Natural killer cell (primary cell): ENCODE measurements around the gene BRD3OS. TPM values are rescaled to one million over a fixed set of nuclear protein-coding genes. Genes with fewer than 3 reads are reported as not detected.

ENCODE experiments used
- ATAC-seq, 3 donors: fragments of 150-1000 bp in 2 of 3; fragments of 200-7000 bp in 1 of 3; cut with Tn5 transposase; 1 replicate in 1 of 3; 2 replicates in 2 of 3; pipeline ENCODE4 v1.10.0; 2021; ENCODE audit warnings: mild to moderate bottlenecking in 2 of 3, moderate library complexity in 2 of 3
- DNase-seq, 2 donors: peaks; one replicate each; pipeline versions ENCODE4 v3.0.0 to v3.0.0-alpha.2; 2013 to 2021; ENCODE audit warnings: mixed read lengths in 1 of 2
- H3K27ac ChIP-seq: one replicate; pipeline ENCODE4 v1.5.1; 2013; ENCODE audit warnings: mild to moderate bottlenecking, low read length
- H3K27me3 ChIP-seq: one replicate; pipeline ENCODE4 v1.6.1; 2013; ENCODE audit warnings: low read length; ENCODE audit not compliant: control insufficient read depth, insufficient read depth
- H3K36me3 ChIP-seq: one replicate; pipeline ENCODE4 v1.6.1; 2013; ENCODE audit warnings: low read length; ENCODE audit not compliant: control insufficient read depth, insufficient read depth
- H3K4me1 ChIP-seq: one replicate; pipeline ENCODE4 v1.6.1; 2013; ENCODE audit warnings: low read length; ENCODE audit not compliant: control insufficient read depth, insufficient read depth
- H3K4me3 ChIP-seq: one replicate; pipeline ENCODE4 v1.5.1; 2013; ENCODE audit warnings: low read length
- H3K9me3 ChIP-seq: one replicate; pipeline ENCODE4 v1.6.1; 2013; ENCODE audit warnings: low read length; ENCODE audit not compliant: control insufficient read depth, insufficient read depth
- H3K27ac Mint-ChIP-seq, 2 donors: one replicate each; pipeline ENCODE4 v1.8.0; 2022; ENCODE audit warnings: mild to moderate bottlenecking in 2 of 2, mixed read lengths in 2 of 2, moderate library complexity in 1 of 2
- H3K27me3 Mint-ChIP-seq, 2 donors: one replicate each; pipeline ENCODE4 v1.8.0; 2022; ENCODE audit warnings: low read depth in 2 of 2, mixed read lengths in 2 of 2
- H3K36me3 Mint-ChIP-seq: one replicate; pipeline ENCODE4 v1.8.0; 2022; ENCODE audit warnings: mixed read lengths
- H3K4me1 Mint-ChIP-seq, 2 donors: one replicate each; pipeline ENCODE4 v1.8.0; 2022; ENCODE audit warnings: mixed read lengths in 2 of 2
- H3K4me3 Mint-ChIP-seq: one replicate; pipeline ENCODE4 v1.8.0; 2022; ENCODE audit warnings: mild to moderate bottlenecking, moderate library complexity, mixed read lengths
- H3K9me3 Mint-ChIP-seq, 2 donors: one replicate each; pipeline ENCODE4 v1.8.0; 2022; ENCODE audit warnings: mixed read lengths in 2 of 2
- CTCF ChIP-seq: fragments of 200-600 bp; IDR thresholded peaks from one replicate; pipeline ENCODE4 v1.8.0; 2022; ENCODE audit warnings: antibody characterized with exemption
- WGBS: methylation state at CpG from one replicate; pipeline ENCODE4 v1.1.7; 2013; ENCODE audit warnings: missing lambda C conversion rate; ENCODE audit not compliant: insufficient coverage; 5-methylcytosine and 5-hydroxymethylcytosine counted together
- intact Hi-C: fragments of 100-400 bp; cut with micrococcal nuclease; formaldehyde crosslinking; loops from one replicate; pipeline ENCODE4 v1.14.2; 2022
- total RNA-seq, 4 donors: library from RNA; stranded (reverse); fragments of 120-200 nt in 1 of 4; gene quantifications; one replicate each; pipeline versions ENCODE4 v1.2.3 to v1.2.4, GENCODE V29; 2013 to 2022

The BRD3OS gene
- total RNA-seq, 3 donors from 2014 or later (not counting 1 experiment from before 2014, with no cell fraction given) = 5.5 to 6.8 (median 6.5) TPM

- no peak overlapping the region for H3K27ac Mint-ChIP-seq
- H3K4me3 ChIP-seq = no peak overlapping the region
- no peak for DNase-seq
These were observed 14.9 kb downstream of the BRD3OS start for GRCh38 chr9:134040176-134040565.

GRCh38 chr9:134040781-134041648 is 15.7 kb downstream of the BRD3OS start:
- ATAC-seq = no peak
- Mint-ChIP-seq H3K36me3 (peaks cover 8% of the 10 kb centered on the region), H3K27ac (no peak overlapping the region), H3K9me3 (no peaks in the 10 kb centered on the region), H3K27me3 (no peaks in the 10 kb centered on the region), H3K4me1 (peaks cover 0 to 10% of the 10 kb centered on the region in 2 donors), H3K4me3 (no peak overlapping the region)
- no peaks in the 10 kb centered on the region for H3K27me3 ChIP-seq
- H3K36me3 ChIP-seq = peaks cover 51% of the 10 kb centered on the region
- 94% methylated on average over 21 of the region's 21 CpGs for WGBS
- no peaks in the 10 kb centered on the region for H3K9me3 ChIP-seq
- no peaks in the 10 kb centered on the region for H3K4me1 ChIP-seq
- H3K27ac ChIP-seq = no peak overlapping the region
- no peak overlapping the region for H3K4me3 ChIP-seq
- no peak for TF ChIP-seq CTCF
- intact Hi-C loops = no loop called here
- DNase-seq = no peak

More at GRCh38 chr9:134040176-134040565, 14.9 kb downstream of the BRD3OS start:
- H3K36me3 ChIP-seq = peaks cover 52% of the 10 kb centered on the region
- H3K9me3 ChIP-seq = no peaks in the 10 kb centered on the region
- H3K27me3 ChIP-seq = no peaks in the 10 kb centered on the region
- intact Hi-C loops = no loop called here
- no peak overlapping the region for H3K27ac ChIP-seq
- Mint-ChIP-seq H3K27me3 (no peaks in the 10 kb centered on the region), H3K9me3 (no peaks in the 10 kb centered on the region), H3K36me3 (peaks cover 8% of the 10 kb centered on the region), H3K4me3 (no peak overlapping the region), H3K4me1 (peaks cover 0 to 10% of the 10 kb centered on the region in 2 donors)
- TF ChIP-seq CTCF = no peak
- 95% methylated on average over 17 of the region's 17 CpGs for WGBS
- H3K4me1 ChIP-seq = no peaks in the 10 kb centered on the region
- no peak for ATAC-seq

- intact Hi-C loops = no loop called here
- TF ChIP-seq CTCF = no peak
- H3K9me3 Mint-ChIP-seq = no peaks in the 10 kb centered on the region
- Histone ChIP-seq H3K36me3 (peaks cover 49% of the 10 kb centered on the region), H3K27ac (no peak overlapping the region), H3K9me3 (no peaks in the 10 kb centered on the region), H3K4me1 (no peaks in the 10 kb centered on the region), H3K27me3 (no peaks in the 10 kb centered on the region), H3K4me3 (no peak overlapping the region)
- no peak overlapping the region for H3K4me3 Mint-ChIP-seq
- WGBS = 97% methylated on average over 16 of the region's 16 CpGs
- H3K4me1 Mint-ChIP-seq = peaks cover 0 to 10% of the 10 kb centered on the region in 2 donors
- DNase-seq (no peak), ATAC-seq (no peak)
- H3K27me3 Mint-ChIP-seq = no peaks in the 10 kb centered on the region
- H3K36me3 Mint-ChIP-seq = peaks cover 8% of the 10 kb centered on the region
- H3K27ac Mint-ChIP-seq = no peak overlapping the region
These were observed 16.3 kb downstream of the BRD3OS start for GRCh38 chr9:134041649-134041962.
